Measurements from ENCODE around the gene IL19. TPM values are rescaled to one million over a fixed set of nuclear protein-coding genes. Genes with fewer than 3 reads are reported as not detected.

The IL19 gene
- total RNA-seq, 1 donor from 2014 or later = not detected

DNA sequence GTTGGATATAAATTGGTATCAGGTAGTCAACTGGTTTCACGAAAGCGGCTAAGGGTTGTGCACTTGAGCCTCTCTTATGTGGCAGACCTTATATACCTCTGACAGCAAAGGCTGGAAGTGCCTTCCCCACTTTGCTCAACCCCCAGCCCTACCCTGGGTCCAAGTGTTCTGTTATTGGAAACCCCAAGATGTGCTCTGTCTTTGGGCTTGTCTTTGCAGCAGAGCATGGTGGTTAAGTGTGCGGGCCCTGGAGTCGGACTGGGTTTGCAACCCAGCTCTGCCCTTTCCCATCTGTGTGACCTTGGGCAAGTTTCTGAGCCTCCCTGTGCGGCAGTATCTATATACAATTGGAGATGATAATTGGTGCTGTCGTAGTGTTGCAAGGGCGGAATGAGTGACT lies 12.9 kb downstream of the IL19 start:
- no peak for DNase-seq (ENCODE audit: low spot score)
- Histone ChIP-seq H3K27me3 (no peaks in the 10 kb centered on the region), H3K9ac (no peak overlapping the region), H4K20me1 (ENCODE audit: low read depth) (no peaks in the 10 kb centered on the region), H3K4me2 (no peak overlapping the region), H3F3A (ENCODE audit: low read depth) (no peaks in the 10 kb centered on the region), H3K4me1 (no peaks in the 10 kb centered on the region), H3K36me3 (no peaks in the 10 kb centered on the region), H3K79me2 (ENCODE audit: low read depth) (no peaks in the 10 kb centered on the region), H2AFZ (replicated peaks) (no peak overlapping the region), H3K4me3 (no peak overlapping the region), H3K9me3 (ENCODE audit: low read depth) (no peaks in the 10 kb centered on the region), H3K27ac (no peak overlapping the region)
- no peak overlapping the region for H3K4me3 Mint-ChIP-seq
- H3K27ac Mint-ChIP-seq = no peak overlapping the region
- H3K4me1 Mint-ChIP-seq = peaks cover 5% of the 10 kb centered on the region
- TF ChIP-seq EZH2phosphoT487 (IDR thresholded peaks at IDR 0.05) = no peak
- no peak for TF ChIP-seq EZH2 (IDR thresholded peaks at IDR 0.05)
- TF ChIP-seq, protein P1, sequence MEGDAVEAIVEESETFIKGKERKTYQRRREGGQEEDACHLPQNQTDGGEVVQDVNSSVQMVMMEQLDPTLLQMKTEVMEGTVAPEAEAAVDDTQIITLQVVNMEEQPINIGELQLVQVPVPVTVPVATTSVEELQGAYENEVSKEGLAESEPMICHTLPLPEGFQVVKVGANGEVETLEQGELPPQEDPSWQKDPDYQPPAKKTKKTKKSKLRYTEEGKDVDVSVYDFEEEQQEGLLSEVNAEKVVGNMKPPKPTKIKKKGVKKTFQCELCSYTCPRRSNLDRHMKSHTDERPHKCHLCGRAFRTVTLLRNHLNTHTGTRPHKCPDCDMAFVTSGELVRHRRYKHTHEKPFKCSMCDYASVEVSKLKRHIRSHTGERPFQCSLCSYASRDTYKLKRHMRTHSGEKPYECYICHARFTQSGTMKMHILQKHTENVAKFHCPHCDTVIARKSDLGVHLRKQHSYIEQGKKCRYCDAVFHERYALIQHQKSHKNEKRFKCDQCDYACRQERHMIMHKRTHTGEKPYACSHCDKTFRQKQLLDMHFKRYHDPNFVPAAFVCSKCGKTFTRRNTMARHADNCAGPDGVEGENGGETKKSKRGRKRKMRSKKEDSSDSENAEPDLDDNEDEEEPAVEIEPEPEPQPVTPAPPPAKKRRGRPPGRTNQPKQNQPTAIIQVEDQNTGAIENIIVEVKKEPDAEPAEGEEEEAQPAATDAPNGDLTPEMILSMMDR (IDR thresholded peaks at IDR 0.05) = no peak
- no peaks in the 10 kb centered on the region for H3K9me3 Mint-ChIP-seq
- H3K27me3 Mint-ChIP-seq (ENCODE audit: insufficient read depth, low read depth) = peaks cover 2% of the 10 kb centered on the region
- no peaks in the 10 kb centered on the region for H3K36me3 Mint-ChIP-seq

DNA sequence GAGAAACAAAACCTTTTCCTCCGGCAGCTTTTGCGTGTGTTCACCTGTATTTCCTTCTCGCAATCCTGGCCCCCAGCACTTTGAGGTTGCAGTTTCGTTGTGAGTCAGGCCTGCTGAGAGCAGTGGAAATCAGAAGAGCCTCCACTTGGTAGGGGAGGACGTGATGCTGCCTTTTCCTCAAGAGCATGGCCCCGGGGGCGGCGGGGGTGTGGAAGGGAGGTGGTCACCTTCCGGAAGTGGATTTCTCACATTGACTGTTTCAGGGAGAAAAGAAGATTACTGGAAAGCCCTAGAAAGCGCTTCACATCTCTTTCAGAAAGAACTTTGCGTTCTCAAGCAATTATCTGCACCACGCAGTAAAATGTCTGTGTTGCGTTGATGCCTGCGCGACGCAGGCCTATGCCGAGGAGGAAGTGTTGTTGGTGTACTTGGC lies 13.9 kb downstream of the IL19 start:
- Histone ChIP-seq H3K4me2 (no peak overlapping the region), H3K27me3 (no peaks in the 10 kb centered on the region), H3K36me3 (no peaks in the 10 kb centered on the region), H3K4me1 (no peaks in the 10 kb centered on the region), H3K9ac (no peak overlapping the region), H3K27ac (no peak overlapping the region), H3F3A (ENCODE audit: low read depth) (no peaks in the 10 kb centered on the region), H2AFZ (replicated peaks) (no peak overlapping the region), H3K9me3 (ENCODE audit: low read depth) (no peaks in the 10 kb centered on the region), H4K20me1 (ENCODE audit: low read depth) (no peaks in the 10 kb centered on the region), H3K4me3 (no peak overlapping the region), H3K79me2 (ENCODE audit: low read depth) (no peaks in the 10 kb centered on the region)
- TF ChIP-seq, protein P1 (IDR thresholded peaks at IDR 0.05) = no peak
- TF ChIP-seq EZH2 (IDR thresholded peaks at IDR 0.05) (no peak), EZH2phosphoT487 (IDR thresholded peaks at IDR 0.05) (no peak)
- no peak overlapping the region for H3K4me3 Mint-ChIP-seq
- H3K4me1 Mint-ChIP-seq = peaks cover 5% of the 10 kb centered on the region
- DNase-seq (ENCODE audit: low spot score) = no peak
- H3K9me3 Mint-ChIP-seq = no peaks in the 10 kb centered on the region
- H3K36me3 Mint-ChIP-seq = no peaks in the 10 kb centered on the region
- H3K27ac Mint-ChIP-seq = no peak overlapping the region
- peaks cover 2% of the 10 kb centered on the region for H3K27me3 Mint-ChIP-seq (ENCODE audit: insufficient read depth, low read depth)

DNA sequence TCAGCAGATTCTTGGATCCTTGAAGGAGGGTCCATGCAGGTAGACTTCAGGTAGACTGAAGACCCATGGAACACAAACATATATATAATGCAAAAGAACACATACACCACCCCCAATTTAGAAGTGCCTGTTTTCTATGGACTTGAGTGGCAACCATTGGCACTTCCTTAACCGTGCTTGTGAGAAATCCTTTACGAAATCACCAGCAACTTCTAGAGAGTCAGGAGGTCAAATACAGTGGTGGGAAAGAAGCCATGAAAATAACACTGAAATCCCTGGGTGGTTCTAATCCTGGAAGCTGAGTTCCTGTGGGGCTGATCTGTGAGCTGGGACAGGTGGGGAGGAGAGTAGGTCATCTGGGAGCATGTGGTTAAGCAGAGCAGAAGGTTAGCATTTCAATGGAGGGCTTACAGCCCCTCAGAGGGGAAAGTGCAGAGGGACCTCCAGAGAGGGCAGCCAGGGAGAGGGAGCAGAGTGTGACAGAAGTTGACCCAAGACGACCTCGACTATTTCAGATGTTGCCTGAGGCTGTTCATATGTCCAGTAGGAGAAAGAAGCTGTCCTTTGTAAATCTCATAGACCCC lies 14.7 kb downstream of the IL19 start:
- H3K27me3 ChIP-seq = no peaks in the 10 kb centered on the region
- Mint-ChIP-seq H3K36me3 (no peaks in the 10 kb centered on the region), H3K4me1 (peaks cover 5% of the 10 kb centered on the region), H3K9me3 (no peaks in the 10 kb centered on the region), H3K27me3 (ENCODE audit: insufficient read depth, low read depth) (peaks cover 2% of the 10 kb centered on the region), H3K27ac (peak overlapping the region; percentile 67), H3K4me3 (no peak overlapping the region)
- H3K4me2 ChIP-seq = no peak overlapping the region
- H3F3A ChIP-seq (ENCODE audit: low read depth) = no peaks in the 10 kb centered on the region
- H3K9me3 ChIP-seq (ENCODE audit: low read depth) = no peaks in the 10 kb centered on the region
- H4K20me1 ChIP-seq (ENCODE audit: low read depth) = no peaks in the 10 kb centered on the region
- no peaks in the 10 kb centered on the region for H3K79me2 ChIP-seq (ENCODE audit: low read depth)
- TF ChIP-seq, protein P1 (IDR thresholded peaks at IDR 0.05) = no peak
- TF ChIP-seq EZH2phosphoT487 (IDR thresholded peaks at IDR 0.05) = no peak
- no peak for TF ChIP-seq EZH2 (IDR thresholded peaks at IDR 0.05)
- no peak overlapping the region for H3K9ac ChIP-seq
- H3K4me3 ChIP-seq = no peak overlapping the region
- no peak for DNase-seq (ENCODE audit: low spot score)
- H3K4me1 ChIP-seq = no peaks in the 10 kb centered on the region
- no peak overlapping the region for H2AFZ ChIP-seq (replicated peaks)
- H3K36me3 ChIP-seq = no peaks in the 10 kb centered on the region
- H3K27ac ChIP-seq = no peak overlapping the region
